Activated T-helper 1 cell treated with anti-CD3 and anti-CD28 coated beads, Interleukin-2, amount 50 U/mL, for 16 hours (primary cell): ENCODE data around the gene LDHAL6A.
"Not testable (repeated sequence)": the region's sequence is repeated elsewhere in the genome, so short reads cannot be mapped to it uniquely, and the experiment has no call there.

Experiments
- DNase-seq, 2 donors: peaks; one replicate each; pipeline ENCODE4 v3.0.0-alpha.2; 2020; ENCODE audit warnings: low read depth in 1 of 2, low spot score in 1 of 2

LDHAL6A gene

DNA sequence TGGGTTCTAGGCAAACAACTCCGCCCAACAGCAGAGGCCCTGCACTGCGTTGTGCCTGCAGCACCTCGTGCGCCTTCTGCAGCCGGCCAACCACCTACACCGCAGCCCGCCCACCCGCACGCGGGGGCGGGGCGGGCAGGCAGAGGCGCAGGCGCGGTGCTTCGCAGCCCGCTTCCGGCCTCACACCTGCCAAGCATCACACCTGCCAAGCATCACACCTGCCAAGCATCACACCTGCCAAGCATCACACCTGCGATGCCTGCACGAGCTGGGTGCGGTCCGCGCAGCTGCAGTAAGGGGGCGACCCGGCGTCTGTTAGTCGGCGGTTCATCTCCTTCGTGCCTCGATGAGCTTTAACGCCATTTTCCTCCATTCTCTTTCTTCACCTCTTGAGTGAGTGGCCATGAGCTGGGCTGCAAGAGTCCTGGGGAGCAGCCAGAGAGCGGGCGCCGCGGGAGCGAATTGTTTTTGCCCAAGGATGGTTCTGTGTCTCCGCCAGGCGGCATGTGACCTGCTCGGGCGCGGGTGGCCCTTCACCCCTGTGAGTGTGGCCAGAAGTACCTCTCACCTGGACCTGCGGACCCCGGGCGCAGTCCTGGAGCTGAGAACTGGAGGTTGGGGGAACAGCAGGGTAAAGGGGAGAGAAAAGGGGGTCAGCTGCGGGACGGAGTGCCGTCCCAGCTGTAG lies at the start of gene LDHAL6A:
Gene LDHAL6A (plus strand): TSS at position 171 of the 687 bp plus-strand sequence. CDS start 825 bp downstream, outside the sequence.
- DNase-seq: no peak

DNA sequence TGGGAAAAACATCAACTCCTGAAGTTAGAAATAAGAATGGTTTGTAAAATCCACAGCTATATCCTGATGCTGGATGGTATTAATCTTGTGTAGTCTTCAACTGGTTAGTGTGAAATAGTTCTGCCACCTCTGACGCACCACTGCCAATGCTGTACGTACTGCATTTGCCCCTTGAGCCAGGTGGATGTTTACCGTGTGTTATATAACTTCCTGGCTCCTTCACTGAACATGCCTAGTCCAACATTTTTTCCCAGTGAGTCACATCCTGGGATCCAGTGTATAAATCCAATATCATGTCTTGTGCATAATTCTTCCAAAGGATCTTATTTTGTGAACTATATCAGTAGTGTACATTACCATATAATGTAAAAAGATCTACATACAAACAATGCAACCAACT lies 48.3 kb upstream of the LDHAL6A start:
- DNase-seq: not testable (repeated sequence)

DNA sequence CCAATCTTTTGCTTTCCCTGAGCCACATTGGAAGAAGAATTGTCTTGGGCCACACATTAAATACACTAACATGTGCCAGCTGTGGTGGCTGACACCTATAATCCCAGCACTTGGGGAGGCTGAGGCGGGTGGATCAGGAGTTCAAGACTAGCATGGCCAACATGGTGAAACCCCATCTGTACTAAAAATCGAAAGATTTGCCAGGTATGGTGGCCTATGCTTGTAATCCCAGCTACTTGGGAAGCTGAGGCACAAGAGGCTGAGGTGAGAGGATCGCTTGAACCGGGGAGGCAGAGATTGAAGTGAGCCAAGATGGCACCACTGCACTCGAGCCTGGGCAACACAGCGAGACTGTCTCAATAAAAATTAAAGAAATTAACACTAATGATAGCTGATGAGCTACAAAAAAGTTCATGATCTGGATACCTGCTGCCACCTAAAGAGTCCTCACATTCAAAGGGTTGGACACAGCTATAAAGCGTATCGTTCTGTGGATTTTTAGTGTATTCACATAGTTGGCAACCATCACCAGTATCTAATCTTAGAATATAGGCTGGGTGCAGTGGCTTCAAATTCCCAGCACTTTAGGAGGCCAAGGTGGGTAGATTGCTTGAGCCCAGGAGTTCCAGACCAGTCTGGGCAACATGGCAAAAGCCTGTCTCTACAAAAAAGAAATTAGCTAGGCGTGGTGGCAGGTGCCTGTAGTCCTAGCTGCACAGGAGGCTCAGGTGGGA lies 46.9 kb upstream of the LDHAL6A start:
- DNase-seq: no peak

DNA sequence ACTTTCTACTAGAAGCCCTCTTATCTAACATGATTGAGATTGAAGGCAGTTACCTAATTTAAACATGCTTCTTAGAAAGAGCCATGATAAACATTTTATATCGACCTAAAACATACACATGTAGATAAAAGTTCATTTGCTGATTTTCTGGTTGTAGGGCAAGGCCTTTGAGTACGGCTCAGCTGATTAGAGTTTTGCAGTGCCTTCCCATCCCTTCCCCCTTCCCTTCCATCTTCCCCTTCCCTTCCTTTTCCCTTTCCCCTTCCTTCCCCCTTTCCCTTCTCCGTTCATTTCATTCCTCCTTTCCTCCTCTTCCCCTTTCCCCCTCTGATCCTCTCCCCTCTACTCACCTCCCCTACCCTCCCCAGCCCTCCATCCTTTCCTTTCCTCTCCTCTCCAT lies 39.2 kb upstream of the LDHAL6A start:
- DNase-seq: no peak

DNA sequence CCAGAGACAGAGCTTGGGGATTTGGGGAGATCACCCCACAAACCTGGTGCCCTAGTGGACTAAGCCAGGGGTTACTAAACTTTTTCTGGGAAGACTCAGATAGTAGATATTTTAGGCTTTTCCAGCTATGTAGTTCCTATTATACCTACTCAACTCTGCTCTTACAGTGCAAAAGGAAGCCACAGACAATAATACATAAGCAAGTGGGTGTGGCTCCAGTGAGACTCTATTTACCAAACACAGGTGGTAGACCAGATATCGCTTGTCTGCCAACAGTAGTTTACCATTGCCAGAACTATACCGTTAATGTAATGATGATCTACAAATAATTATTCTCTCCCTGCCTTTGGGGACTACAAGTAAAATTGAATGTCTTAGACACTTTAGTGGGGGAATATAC lies 36.6 kb upstream of the LDHAL6A start:
- no peak for DNase-seq

DNA sequence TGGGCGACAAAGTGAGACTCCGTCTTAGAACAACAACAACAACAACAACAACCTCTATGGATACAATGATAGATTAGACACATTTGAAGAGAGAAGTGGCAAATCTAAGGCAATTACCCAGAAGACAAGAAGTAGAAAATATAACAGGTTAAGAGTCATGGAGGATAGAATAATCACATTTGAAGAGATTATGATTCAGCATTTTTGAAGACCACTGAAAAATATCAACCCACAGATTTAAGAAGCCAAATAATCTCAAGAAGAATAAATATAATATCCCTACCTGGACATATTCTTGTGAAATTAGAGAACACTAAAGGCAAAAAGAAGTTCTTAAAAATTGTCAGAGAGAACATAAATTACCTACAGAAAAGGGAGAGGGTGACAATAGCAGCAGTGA lies 35.6 kb upstream of the LDHAL6A start:
- no peak for DNase-seq

DNA sequence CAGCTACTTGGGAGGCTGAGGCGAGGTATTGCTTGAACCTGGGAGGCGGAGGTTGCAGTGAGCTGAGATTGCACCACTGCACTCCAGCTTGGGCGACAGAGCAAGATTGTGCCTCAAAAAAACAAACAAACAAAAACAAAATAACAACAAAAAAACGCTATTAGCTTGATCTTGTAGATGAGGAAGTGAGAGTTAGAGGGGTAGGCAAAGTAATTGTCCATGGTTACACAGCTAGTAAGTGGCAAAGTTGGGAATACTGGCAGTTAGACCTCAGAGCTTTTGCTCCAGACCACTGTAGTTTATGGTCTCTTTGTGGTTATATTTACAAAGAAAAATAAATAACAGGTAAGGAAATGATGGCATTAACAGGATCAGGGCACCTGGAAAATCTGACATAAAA lies 28.4 kb upstream of the LDHAL6A start:
- no peak for DNase-seq

DNA sequence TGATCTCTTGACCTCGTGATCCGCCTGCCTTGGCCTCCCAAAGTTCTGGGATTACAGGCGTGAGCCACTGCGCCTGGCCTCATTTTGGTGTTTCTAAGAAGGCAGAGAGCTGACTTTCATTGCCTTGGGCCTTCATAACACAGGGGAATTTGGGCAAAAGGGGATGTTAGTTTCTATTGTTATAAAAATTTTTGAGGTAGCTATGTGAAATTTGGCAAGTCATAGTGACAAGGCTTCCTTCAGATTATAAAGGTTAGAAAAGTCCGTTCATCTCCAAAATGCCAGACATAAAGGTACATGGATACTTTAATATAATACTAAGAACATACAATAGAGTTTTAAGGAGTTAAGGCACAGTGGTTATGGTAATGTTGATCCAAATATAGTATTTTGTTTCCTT lies 26.3 kb upstream of the LDHAL6A start:
- DNase-seq: no peak

DNA sequence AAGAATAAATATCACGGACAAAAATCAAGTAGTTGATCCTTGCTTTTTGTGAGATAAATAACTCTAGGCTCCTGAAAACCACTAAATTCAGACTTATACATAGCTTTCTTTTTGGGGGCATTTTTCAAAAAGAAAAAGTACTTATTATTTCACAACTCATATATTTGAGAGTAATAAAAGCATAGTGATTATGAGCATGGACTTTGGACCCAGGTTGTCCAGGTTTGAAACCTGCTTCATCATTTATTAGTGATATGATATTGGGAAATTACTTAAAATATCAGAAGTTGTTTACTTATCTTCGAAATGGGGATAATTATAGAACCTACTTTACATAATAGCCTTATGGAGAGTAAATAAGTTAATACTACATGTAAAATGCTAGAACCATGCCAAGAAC lies 17.0 kb upstream of the LDHAL6A start:
- no peak for DNase-seq

DNA sequence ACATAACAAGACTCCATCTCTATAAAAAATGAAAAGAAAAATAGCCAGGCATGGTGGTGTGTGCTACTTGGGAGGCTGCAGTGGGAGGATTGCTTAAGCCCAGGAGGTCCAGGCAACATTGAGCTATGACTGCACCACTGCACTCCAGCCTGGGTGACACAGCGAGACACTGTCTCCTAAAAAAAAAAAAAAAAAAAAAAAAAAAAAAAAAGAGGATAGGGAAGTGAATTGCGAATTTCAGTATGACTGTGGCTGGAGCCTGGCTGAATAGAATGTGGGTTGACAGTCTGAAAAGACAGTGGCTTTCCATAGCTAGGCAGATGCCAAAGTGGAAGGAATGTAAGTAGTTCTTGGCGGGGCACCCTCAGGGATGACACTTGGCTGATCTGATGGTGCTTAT lies 6.4 kb upstream of the LDHAL6A start:
- DNase-seq: no peak

DNA sequence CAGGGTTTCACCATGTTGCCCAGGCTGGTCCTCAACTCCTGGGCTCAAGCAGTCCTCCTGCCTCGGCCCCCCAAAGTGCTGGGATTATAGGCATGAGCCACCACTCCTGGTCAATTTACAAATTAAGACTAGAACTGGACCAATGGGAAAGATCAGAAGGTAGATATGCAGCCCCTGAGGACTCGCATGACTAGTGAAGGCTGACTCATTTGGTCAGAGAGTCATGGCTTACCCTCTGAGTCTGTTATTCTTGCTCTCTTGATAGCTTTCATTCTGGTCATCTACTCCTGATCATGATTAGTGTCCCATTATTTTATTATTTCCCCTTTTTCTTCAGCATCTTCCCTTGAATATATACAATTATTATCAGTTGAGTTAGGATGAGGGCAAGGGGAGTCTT lies 2.7 kb upstream of the LDHAL6A start:
- no peak for DNase-seq

DNA sequence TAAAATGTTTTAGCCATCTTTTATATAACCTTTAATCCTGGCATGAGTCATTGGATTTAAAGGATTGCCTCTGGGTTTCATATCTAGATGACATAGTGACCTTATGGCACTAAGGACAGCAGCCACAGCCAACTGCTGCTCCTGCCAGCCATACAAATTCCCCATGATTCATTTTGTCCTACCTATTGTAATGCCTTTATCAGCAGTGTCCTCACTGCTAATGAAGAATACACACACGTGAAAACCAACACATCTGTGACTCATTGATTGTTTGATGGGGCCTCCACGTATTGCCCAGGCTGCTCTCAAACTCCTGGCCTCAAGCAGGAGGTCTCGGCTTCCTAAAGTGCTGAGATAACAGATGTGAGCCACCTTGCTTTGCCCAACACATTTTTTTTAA lies 1.8 kb downstream of the LDHAL6A start:
- DNase-seq: no peak

DNA sequence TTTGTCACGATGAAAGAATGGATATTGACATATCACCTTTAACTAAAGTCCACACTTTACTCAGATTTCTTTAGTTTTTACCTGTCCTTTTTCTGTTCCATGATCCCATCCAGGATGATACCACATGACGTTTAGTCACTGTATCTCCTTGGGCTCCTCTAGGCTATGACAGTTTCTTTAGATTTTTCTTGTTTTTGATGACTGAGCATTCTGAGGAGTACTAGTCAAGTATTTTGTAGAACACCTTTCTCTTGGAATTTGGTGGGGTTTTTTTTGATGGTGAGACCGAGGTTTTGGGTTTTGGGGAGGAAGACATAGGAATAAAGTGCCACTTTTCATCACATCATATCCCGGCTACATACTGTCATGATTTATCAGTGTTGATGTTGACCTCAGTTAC lies 4.0 kb downstream of the LDHAL6A start:
- DNase-seq: no peak

DNA sequence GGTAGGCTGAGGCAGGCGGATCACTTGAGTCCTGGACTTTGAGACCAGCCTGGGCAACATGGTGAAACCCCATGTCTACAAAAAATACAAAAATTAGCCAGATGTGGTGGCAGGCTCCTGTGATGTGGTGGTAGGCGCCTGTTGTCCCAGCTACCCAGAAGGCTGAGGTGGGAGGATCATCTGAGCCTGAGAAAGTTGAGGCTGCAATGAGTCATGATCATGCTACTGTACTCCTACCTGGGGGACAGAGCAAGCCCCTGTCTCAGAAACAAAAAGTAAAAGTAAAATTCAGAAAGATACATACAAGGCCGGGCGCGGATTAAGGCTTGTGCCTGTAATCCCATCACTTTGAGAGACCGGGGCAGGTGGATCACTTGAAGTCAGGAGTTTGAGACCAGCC lies 6.3 kb downstream of the LDHAL6A start:
- no peak for DNase-seq

DNA sequence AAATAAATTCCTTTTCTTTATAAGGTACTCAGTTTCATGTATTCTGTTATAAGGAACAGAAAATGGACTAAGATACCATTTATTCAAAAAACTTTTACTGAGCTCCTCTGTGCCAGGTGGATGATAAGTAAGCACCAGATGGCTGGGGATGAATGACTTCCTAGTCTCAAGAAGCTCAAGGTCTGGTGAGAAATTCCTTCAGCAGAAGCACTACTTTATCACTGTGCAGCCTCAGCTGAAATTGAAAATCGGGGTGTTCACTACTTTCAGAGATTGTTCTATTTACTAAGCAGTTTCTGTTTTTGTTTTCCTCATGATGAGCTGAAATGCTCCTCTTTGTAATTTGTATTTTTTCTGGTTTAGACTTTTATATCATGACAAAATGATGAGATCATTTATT lies 7.8 kb downstream of the LDHAL6A start:
- no peak for DNase-seq

DNA sequence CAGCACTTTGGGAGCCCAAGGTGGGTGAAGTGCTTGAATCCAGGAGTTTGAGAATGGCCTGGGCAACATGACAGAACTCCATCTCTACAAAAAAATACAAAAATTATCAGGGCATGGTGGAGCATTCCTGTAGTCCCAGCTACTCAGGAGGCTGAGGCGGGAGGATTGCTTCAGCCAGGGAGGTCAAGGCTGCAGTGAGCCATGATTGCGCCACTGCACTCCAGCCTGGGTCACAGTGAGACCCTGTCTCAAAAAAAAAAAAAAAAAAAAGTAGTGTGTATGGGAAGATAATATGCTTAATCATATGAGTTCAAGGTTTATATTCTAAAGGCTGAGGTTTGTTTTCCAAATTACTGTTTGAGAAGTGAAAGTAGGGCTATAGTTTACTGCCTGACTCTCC lies 10.7 kb downstream of the LDHAL6A start:
- no peak for DNase-seq

DNA sequence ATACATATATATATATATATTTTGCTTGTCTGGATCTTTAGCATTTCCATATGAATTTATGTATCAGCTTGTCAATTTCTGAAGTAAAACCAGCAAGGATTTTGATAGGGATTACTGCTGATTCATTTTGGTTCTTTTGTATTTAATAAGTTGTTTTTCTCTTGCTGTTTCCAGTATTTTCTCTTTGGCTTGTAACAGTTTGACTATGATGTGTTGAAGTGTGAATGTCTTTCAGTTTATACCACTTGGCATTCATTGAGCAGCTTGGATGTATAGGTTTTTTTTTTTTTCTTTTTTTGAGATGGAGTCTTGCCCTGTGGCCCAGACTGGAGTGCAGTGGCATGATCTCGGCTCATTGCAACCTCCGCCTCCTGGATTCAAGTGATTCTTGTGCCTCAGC lies 12.4 kb downstream of the LDHAL6A start:
- no peak for DNase-seq

DNA sequence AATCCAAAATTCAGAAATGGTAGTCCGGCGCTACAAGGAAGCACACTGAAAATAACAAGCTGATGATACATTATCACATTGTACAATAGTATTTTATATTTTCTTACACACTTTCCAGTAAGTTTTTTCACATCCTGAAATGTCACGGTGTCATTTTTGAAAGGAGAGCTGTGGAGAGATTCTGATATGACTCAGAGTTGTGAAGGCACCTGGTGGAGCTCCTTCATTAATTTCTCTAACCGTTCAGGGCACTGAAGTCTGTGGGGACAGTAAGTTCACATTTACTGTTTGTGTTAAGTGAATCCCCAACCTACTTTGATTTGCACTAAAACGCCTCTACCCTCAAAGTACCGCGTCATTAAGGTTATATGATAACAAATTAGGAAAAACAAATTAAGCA lies 13.3 kb downstream of the LDHAL6A start:
- DNase-seq: no peak

DNA sequence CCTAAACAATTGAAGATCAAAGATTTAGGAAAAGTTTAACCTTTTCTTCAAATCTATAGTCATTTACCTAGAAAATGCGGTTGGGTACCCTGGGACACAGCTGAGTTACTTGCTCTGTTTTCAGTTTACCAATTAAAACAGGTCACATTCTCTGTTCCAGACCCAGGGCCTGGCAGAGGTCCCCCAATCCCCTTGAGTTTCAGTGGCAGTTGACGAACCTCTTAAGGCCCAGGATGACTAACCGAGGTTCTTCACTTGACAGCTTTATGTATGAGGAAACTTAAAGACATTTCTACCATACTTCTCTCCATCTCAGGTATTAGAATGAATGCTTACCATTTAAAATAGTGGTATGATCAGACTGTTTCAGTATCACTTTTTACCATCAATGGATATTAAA lies 16.3 kb downstream of the LDHAL6A start:
- no peak for DNase-seq

DNA sequence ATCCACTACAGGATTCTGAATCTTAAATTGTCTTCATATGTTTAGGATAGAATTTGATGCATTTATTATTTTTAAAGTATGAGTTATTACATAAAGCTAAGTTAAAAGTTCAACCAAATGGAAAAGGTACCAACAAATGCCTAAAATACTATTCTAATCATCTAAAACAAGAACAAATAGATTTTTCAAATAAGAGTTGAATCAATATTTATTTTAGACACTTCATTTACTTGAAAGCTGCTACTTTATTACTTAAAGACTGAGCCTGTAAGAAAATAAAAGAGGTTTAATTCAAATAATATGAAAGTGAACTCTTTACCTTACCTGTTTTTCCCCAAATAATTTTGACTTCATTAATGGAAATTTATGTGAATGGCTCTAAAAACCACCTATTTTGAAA lies 16.9 kb downstream of the LDHAL6A start:
- DNase-seq: no peak

DNA sequence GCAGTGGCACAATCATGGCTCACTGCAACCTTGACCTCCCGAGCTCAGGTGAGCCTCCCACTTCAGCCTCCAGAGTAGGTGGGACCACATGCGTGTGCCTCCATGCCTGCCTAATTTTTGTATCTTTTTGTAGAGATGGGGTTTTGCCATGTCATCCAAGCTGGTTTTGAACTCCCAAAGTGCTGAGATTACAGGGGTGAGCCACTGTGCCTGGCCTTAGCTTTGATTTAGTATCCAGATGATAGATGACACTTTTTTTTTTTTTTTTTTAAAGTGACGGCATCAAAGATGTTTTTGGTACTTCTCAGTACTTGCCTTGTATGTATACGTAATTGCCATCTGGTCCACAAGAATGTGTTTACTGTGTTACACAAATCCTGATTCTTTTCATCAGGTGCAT lies 23.4 kb downstream of the LDHAL6A start:
- DNase-seq: no peak

DNA sequence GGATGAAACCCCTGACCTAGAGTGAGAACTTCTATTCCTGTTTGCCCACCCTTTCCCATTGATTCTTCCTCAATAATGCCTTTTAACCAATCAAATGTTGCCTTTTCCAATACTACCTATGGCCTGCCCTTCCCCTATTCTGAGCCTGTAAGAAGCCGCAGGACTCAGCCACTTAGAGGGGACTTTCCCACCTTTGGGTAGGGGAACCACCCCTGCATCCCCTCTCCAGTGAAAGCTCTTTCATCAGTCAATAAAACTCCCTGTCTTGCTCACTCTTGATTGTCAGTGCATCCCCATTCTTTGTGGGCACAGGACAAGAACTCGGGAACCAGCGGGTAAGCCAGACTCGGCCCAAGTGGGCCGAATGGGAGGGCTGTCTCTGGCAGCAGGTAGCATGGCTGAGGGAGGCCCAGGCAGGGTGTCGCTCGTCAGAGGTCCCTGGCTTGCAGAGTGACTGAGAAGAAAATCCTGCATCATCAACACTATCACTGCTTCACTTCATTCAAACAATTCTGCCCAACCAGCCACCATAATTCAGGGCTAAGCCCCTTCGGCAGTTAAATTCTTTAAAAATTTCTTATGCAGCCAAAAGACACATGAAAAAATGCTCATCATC lies 30.4 kb downstream of the LDHAL6A start:
- no peak for DNase-seq

DNA sequence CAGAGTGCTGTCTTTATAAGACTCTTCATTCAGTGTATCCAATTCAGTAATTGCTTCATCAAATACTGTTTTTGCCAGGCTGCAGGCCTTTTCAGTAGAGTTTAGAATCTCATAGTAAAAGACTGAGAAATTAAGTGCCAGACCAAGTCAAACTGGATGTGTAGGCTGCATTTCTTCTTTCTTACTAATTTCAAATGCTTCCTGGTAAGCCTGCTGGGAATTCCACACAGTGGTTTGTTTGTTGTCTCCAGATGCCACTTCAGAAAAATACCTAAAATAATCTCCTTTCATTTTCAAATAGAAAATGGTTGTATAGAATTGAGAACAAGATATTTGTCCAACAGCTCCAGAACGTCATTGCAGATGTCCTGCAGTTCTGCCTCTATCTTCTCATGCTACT lies 34.7 kb downstream of the LDHAL6A start:
- no peak for DNase-seq
